IMR-90 (cell line): ENCODE results near the gene SLC7A9.

Experiments used
- BHLHE40 ChIP-seq: fragments of 150-350 bp; IDR thresholded peaks from 2 replicates; pipeline ENCODE4 v1.6.1; 2016; ENCODE audit warnings: mild to moderate bottlenecking, low read depth, low read length
- CEBPB ChIP-seq: IDR thresholded peaks from 2 replicates; pipeline ENCODE4 v1.6.1; 2012; ENCODE audit warnings: low read depth, low read length, improper control_type of control experiment
- CHD1 ChIP-seq: IDR thresholded peaks from 2 replicates; pipeline ENCODE4 v1.6.1; 2012; ENCODE audit warnings: low read depth, low read length, improper control_type of control experiment
- CTCF ChIP-seq: conservative IDR thresholded peaks from 2 replicates; pipeline ENCODE4 v1.5.1; 2012; ENCODE audit warnings: mild to moderate bottlenecking, low read depth, low read length, improper control_type of control experiment
- FOS ChIP-seq: fragments of 150-350 bp; IDR thresholded peaks from 2 replicates; pipeline ENCODE4 v1.6.1; 2016; ENCODE audit warnings: low read depth, low read length
- MAFK ChIP-seq: IDR thresholded peaks from 2 replicates; pipeline ENCODE4 v1.6.1; 2012; ENCODE audit warnings: low read depth, low read length, improper control_type of control experiment
- MAZ ChIP-seq: IDR thresholded peaks from 2 replicates; pipeline ENCODE4 v1.6.1; 2012; ENCODE audit warnings: low read depth, mild to moderate bottlenecking, low read length, improper control_type of control experiment, moderate library complexity, borderline replicate concordance
- MXI1 ChIP-seq: IDR thresholded peaks from 2 replicates; pipeline ENCODE4 v1.6.1; 2012; ENCODE audit warnings: low read depth, mild to moderate bottlenecking, low read length, moderate library complexity, borderline replicate concordance
- POLR2A ChIP-seq: IDR thresholded peaks from 2 replicates; pipeline ENCODE4 v1.6.1; 2012; ENCODE audit warnings: mild to moderate bottlenecking, low read depth, low read length
- RAD21 ChIP-seq: IDR thresholded peaks from 2 replicates; pipeline ENCODE4 v1.6.1; 2012; ENCODE audit warnings: low read length, improper control_type of control experiment
- RCOR1 ChIP-seq: IDR thresholded peaks from 2 replicates; pipeline ENCODE4 v1.6.1; 2012; ENCODE audit warnings: mild to moderate bottlenecking, low read length, improper control_type of control experiment; ENCODE audit not compliant: insufficient replicate concordance
- RFX5 ChIP-seq: IDR thresholded peaks from 2 replicates; pipeline ENCODE4 v1.8.0; 2012; ENCODE audit warnings: low read depth, mild to moderate bottlenecking, low read length, moderate library complexity
- SMC3 ChIP-seq: fragments of 150-350 bp; IDR thresholded peaks from 2 replicates; pipeline ENCODE4 v1.6.1; 2016; ENCODE audit warnings: low read depth, mild to moderate bottlenecking, antibody characterized with exemption, low read length, moderate library complexity
- USF2 ChIP-seq: fragments of 150-350 bp; IDR thresholded peaks from 2 replicates; pipeline ENCODE4 v1.6.1; 2017; ENCODE audit warnings: mild to moderate bottlenecking, antibody characterized with exemption, low read length, low read depth

- no peak for TF ChIP-seq BHLHE40
- TF ChIP-seq RAD21, result no peak
- no peak for TF ChIP-seq POLR2A
- no peak for TF ChIP-seq CTCF
- no peak for TF ChIP-seq RCOR1
- TF ChIP-seq MAZ, result no peak
- no peak for TF ChIP-seq USF2
- TF ChIP-seq SMC3, result no peak
- no peak for TF ChIP-seq MAFK
- TF ChIP-seq MXI1, result no peak
- TF ChIP-seq CEBPB, result no peak
- no peak for TF ChIP-seq FOS
- TF ChIP-seq RFX5, result no peak
- no peak for TF ChIP-seq CHD1
Observed at GRCh38 chr19:32858559-32858958, 11.0 kb downstream of the SLC7A9 start.
